Upper lobe of left lung (tissue), 6 donors: Measurements from ENCODE around the gene SEC16A. TPM values are rescaled to one million over a fixed set of nuclear protein-coding genes. Genes with fewer than 3 reads are reported as not detected.

Experiments
- ATAC-seq, 2 donors: fragments of 200-7000 bp; cut with Tn5 transposase; one replicate each; pipeline ENCODE4 v1.9.1; 2022; ENCODE audit warnings: mild to moderate bottlenecking in 2 of 2, moderate library complexity in 2 of 2; ENCODE audit not compliant: low FRiP score in 2 of 2
- DNase-seq, 2 donors: peaks; one replicate each; pipeline ENCODE4 v3.0.0-alpha.2; 2019 to 2020
- H3K27ac ChIP-seq, 4 donors: fragments of 200-600 bp; sonication (generic); one replicate each; pipeline ENCODE4 v1.5.1; 2016 to 2019
- H3K27me3 ChIP-seq, 4 donors: fragments of 200-600 bp; sonication (generic); one replicate each; pipeline ENCODE4 v1.5.1; 2017 to 2019
- H3K36me3 ChIP-seq, 4 donors: fragments of 200-600 bp; sonication (generic); one replicate each; pipeline ENCODE4 v1.5.1; 2016 to 2019
- H3K4me1 ChIP-seq, 4 donors: fragments of 200-600 bp; sonication (generic); one replicate each; pipeline ENCODE4 v1.5.1; 2018 to 2019
- H3K4me3 ChIP-seq, 4 donors: fragments of 200-600 bp; sonication (generic); one replicate each; pipeline ENCODE4 v1.5.1; 2017 to 2019; ENCODE audit warnings: mild to moderate bottlenecking in 2 of 4, moderate library complexity in 1 of 4
- H3K9me3 ChIP-seq, 4 donors: fragments of 200-600 bp; sonication (generic); one replicate each; pipeline ENCODE4 v1.5.1; 2018 to 2019
- CTCF ChIP-seq, 6 experiments: fragments of 450-650 bp in 4 of 6; fragments of 200-600 bp in 2 of 6; sonication (generic) in 2 of 6; IDR thresholded peaks; one replicate each; pipeline ENCODE4 v1.5.1; 2016 to 2019; ENCODE audit warnings: antibody characterized with exemption in 6 of 6
- EP300 ChIP-seq, 4 donors: sonication (generic); formaldehyde crosslinking; IDR thresholded peaks; one replicate each; pipeline ENCODE4 v1.5.1; 2017; ENCODE audit warnings: antibody characterized with exemption in 4 of 4, control low read depth in 2 of 4
- POLR2A ChIP-seq, 4 donors: fragments of 450-650 bp; IDR thresholded peaks; one replicate each; pipeline ENCODE4 v1.5.1; 2016 to 2017; ENCODE audit warnings: antibody characterized with exemption in 4 of 4, mild to moderate bottlenecking in 2 of 4
- POLR2AphosphoS5 ChIP-seq, 2 donors: sonication (generic); formaldehyde crosslinking; IDR thresholded peaks; one replicate each; pipeline ENCODE4 v1.5.1; 2017; ENCODE audit warnings: antibody characterized with exemption in 2 of 2
- WGBS, 2 donors: methylation state at CpG; one replicate each; pipeline ENCODE4 v1.1.5; 2017 to 2018; 5-methylcytosine and 5-hydroxymethylcytosine counted together
- total RNA-seq, 6 donors: library from RNA; depleted of rRNA in 4 of 6; stranded (reverse); fragments of >200 nt in 4 of 6; gene quantifications; one replicate each; pipeline versions ENCODE4 v1.1.0 to v1.2.1, GENCODE V29; 2016 to 2021
- donor health status: DM: no; HTN: no; CAD: no; lungs with moderate emphysema.
- donor health status: DM: no; HTN: yes; CAD: no; lungs with severe emphysema.

Gene SEC16A
- total RNA-seq, 6 donors from 2014 or later = 64.1 to 89.1 (median 72.1) TPM

DNA sequence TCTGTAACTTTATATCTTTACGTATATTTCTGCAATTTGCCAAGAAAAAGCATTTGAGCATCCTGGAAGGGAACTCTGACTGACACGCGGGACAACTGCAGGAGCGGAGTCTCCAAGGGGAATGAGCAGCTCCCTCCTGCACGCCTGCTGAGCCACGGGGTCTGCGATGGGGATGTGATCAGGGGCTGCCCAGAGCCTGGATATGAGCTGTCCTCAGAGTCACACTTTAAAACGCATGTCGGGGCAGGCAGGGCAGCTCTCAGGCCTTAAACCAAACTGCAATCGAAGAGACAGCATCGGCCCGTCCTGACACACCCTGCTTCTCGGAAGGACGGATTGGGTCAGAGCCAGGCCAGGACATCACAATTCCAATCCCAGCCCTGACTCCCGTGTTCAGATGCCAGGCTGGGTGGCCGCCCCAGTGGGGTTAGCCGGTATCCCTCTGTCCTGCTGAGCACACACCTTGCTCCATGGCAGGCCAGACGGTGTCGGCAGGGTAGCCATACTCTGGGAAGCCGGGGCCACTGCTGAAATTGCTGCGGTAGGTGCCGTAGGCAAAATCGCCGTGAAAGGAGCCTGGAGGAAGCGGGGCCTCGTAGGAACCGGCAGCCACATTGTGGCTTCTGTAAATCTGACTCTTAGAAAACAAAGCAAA, 17.2 kb downstream of the SEC16A start:
- H3K9me3 ChIP-seq = no peaks in the 10 kb centered on the region
- H3K27ac ChIP-seq = no peak overlapping the region
- TF ChIP-seq EP300 (IDR thresholded peaks at IDR 0.05) (no peak), CTCF (IDR thresholded peaks at IDR 0.05) (no peak), POLR2A (IDR thresholded peaks at IDR 0.05) (no peak), POLR2AphosphoS5 (IDR thresholded peaks at IDR 0.05) (no peak)
- no peaks in the 10 kb centered on the region for H3K27me3 ChIP-seq
- peaks cover 77 to 100% (median 98%) of the 10 kb centered on the region in 4 donors for H3K36me3 ChIP-seq
- no peaks in the 10 kb centered on the region for H3K4me1 ChIP-seq
- 96% methylated on average over 26 to 27 of the region's 27 CpGs for WGBS, 2 donors
- no peak overlapping the region for H3K4me3 ChIP-seq
- ATAC-seq = no peak
- DNase-seq = no peak

DNA sequence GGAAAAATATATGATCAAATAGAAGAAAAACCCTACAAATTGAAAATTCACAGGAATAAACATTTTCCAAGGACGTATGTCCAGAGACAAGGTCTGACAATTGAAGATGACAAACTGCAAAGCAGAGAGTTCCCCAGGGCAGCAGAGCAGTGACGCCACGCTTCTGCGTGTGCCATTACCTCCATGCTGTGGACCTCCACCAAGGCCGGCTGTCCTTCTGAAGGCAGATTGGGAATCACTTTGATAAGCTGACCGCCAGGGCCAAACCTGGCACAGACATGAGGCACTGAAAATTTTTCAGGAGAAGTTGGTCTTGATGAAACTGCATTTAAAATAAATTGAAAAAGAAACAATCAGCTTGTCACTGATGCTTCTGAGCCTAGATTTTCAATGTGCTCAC, 18.6 kb downstream of the SEC16A start:
- no peak for TF ChIP-seq EP300 (IDR thresholded peaks at IDR 0.05)
- TF ChIP-seq POLR2AphosphoS5 (IDR thresholded peaks at IDR 0.05) = no peak
- TF ChIP-seq CTCF (IDR thresholded peaks at IDR 0.05) = no peak
- TF ChIP-seq POLR2A (IDR thresholded peaks at IDR 0.05) = no peak
- H3K9me3 ChIP-seq = no peaks in the 10 kb centered on the region
- peaks cover 82 to 100% (median 98%) of the 10 kb centered on the region in 4 donors for H3K36me3 ChIP-seq
- ATAC-seq = no peak
- H3K27me3 ChIP-seq = no peaks in the 10 kb centered on the region
- no peak overlapping the region for H3K27ac ChIP-seq
- no peak for DNase-seq
- no peak overlapping the region for H3K4me3 ChIP-seq
- H3K4me1 ChIP-seq = no peaks in the 10 kb centered on the region
- WGBS, 2 donors = 91 to 94% methylated on average over 6 of the region's 6 CpGs

GRCh38 chr9:136463578-136463977, 19.3 kb downstream of the SEC16A start:
- Histone ChIP-seq H3K4me3 (no peak overlapping the region), H3K9me3 (no peaks in the 10 kb centered on the region), H3K27ac (no peak overlapping the region), H3K4me1 (no peaks in the 10 kb centered on the region), H3K36me3 (peaks cover 82 to 100% (median 98%) of the 10 kb centered on the region in 4 donors), H3K27me3 (no peaks in the 10 kb centered on the region)
- no peak for DNase-seq
- ATAC-seq = no peak
- TF ChIP-seq POLR2A (IDR thresholded peaks at IDR 0.05) (no peak), POLR2AphosphoS5 (IDR thresholded peaks at IDR 0.05) (no peak), EP300 (IDR thresholded peaks at IDR 0.05) (no peak), CTCF (IDR thresholded peaks at IDR 0.05) (no peak)
- WGBS, 2 donors = 95 to 99% methylated on average over 11 to 12 of the region's 14 CpGs

DNA sequence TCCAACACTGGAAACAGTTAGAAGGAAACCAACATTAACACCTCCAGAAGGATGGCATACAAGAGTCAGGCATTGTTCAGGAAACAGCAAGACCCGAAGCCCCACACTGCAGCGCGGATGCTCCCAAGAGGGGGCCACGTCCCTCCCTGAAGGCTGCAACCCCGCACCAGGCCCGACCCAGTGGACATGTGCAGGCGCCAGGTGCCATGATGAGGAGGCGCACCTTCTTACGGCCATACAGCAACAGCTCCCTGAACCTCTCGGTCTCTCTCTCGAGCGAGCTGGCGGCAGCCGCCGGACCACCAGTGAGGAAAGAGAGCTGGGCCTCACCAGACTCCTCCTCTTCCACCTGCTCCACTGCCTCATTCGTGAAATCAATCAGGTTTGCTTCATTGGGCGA, 20.2 kb downstream of the SEC16A start:
- H3K4me3 ChIP-seq = no peak overlapping the region
- no peaks in the 10 kb centered on the region for H3K9me3 ChIP-seq
- no peaks in the 10 kb centered on the region for H3K4me1 ChIP-seq
- TF ChIP-seq POLR2A (IDR thresholded peaks at IDR 0.05) (no peak), POLR2AphosphoS5 (IDR thresholded peaks at IDR 0.05) (no peak), CTCF (IDR thresholded peaks at IDR 0.05) (no peak), EP300 (IDR thresholded peaks at IDR 0.05) (no peak)
- no peaks in the 10 kb centered on the region for H3K27me3 ChIP-seq
- ATAC-seq (no peak), DNase-seq (peak in 1 of 2 donors; percentile 79)
- 90 to 97% methylated on average over 16 of the region's 17 CpGs for WGBS, 2 donors
- H3K36me3 ChIP-seq = peaks cover 82 to 100% (median 98%) of the 10 kb centered on the region in 4 donors
- H3K27ac ChIP-seq = no peak overlapping the region

GRCh38 chr9:136460772-136461325, 22.0 kb downstream of the SEC16A start:
- ATAC-seq (no peak), DNase-seq (no peak)
- H3K9me3 ChIP-seq = no peaks in the 10 kb centered on the region
- H3K27me3 ChIP-seq = no peaks in the 10 kb centered on the region
- H3K27ac ChIP-seq = no peak overlapping the region
- H3K4me3 ChIP-seq = no peak overlapping the region
- peaks cover 81 to 100% (median 98%) of the 10 kb centered on the region in 4 donors for H3K36me3 ChIP-seq
- no peak for TF ChIP-seq CTCF (IDR thresholded peaks at IDR 0.05)
- no peak for TF ChIP-seq POLR2AphosphoS5 (IDR thresholded peaks at IDR 0.05)
- no peak for TF ChIP-seq POLR2A (IDR thresholded peaks at IDR 0.05)
- TF ChIP-seq EP300 (IDR thresholded peaks at IDR 0.05) = no peak
- H3K4me1 ChIP-seq = no peaks in the 10 kb centered on the region
- 92 to 95% methylated on average over 23 of the region's 23 CpGs for WGBS, 2 donors
